Activated T-helper 1 cell treated with anti-CD3 and anti-CD28 coated beads, Interleukin-12 subunit alpha, Interleukin-12 subunit beta, Interleukin-2, Interleukin-4 antibody, amounts not matched to agents 30 ng/mL and 10 ng/mL and 1 ng/mL, durations not matched to agents 14 hours and 24 hours and 36 hours (primary cell): ENCODE measurements around the gene MC5R. TPM values are rescaled to one million over a fixed set of nuclear protein-coding genes. Genes with fewer than 3 reads are reported as not detected.
A peak's percentile ranks its signal among the peaks of the same experiment; 100 is the strongest.
"Not testable (repeated sequence)": the region's sequence is repeated elsewhere in the genome, so short reads cannot be mapped to it uniquely, and the experiment has no call there.

Experiments used
- DNase-seq: peaks from one replicate; pipeline ENCODE4 v3.0.0; 2021; ENCODE audit warnings: low spot score
- H3K27ac Mint-ChIP-seq: one replicate; pipeline ENCODE4 v1.8.0; 2021; ENCODE audit warnings: mild to moderate bottlenecking, mixed read lengths
- H3K27me3 Mint-ChIP-seq: one replicate; pipeline ENCODE4 v1.8.0; 2022; ENCODE audit warnings: mild to moderate bottlenecking, moderate library complexity, mixed read lengths; ENCODE audit not compliant: insufficient read depth
- H3K36me3 Mint-ChIP-seq: one replicate; pipeline ENCODE4 v1.8.0; 2021; ENCODE audit warnings: low read depth, mixed read lengths
- H3K4me1 Mint-ChIP-seq: one replicate; pipeline ENCODE4 v1.8.0; 2021; ENCODE audit warnings: low read depth, mixed read lengths
- H3K4me3 Mint-ChIP-seq: one replicate; pipeline ENCODE4 v1.8.0; 2021; ENCODE audit warnings: mild to moderate bottlenecking, moderate library complexity, mixed read lengths
- H3K9me3 Mint-ChIP-seq: one replicate; pipeline ENCODE4 v1.8.0; 2021; ENCODE audit warnings: mixed read lengths
- intact Hi-C: fragments of 100-400 bp; cut with micrococcal nuclease; formaldehyde crosslinking; loops from one replicate; pipeline ENCODE4 v1.15.1; 2024
- total RNA-seq: library from RNA; stranded (reverse); gene quantifications from 2 replicates; pipeline ENCODE4 v1.2.3, GENCODE V29; 2022

Gene MC5R
- total RNA-seq, 1 donor from 2014 or later, result not detected

- Mint-ChIP-seq H3K4me1 (no peaks in the 10 kb centered on the region), H3K27ac (no peak overlapping the region), H3K27me3 (peaks cover 17% of the 10 kb centered on the region), H3K36me3 (no peaks in the 10 kb centered on the region), H3K4me3 (no peak overlapping the region), H3K9me3 (no peaks in the 10 kb centered on the region)
- no peak for DNase-seq
- intact Hi-C loops, result loop anchor here (5.0 kb wide), 1 partner anchor 252 kb away; no protein-coding TSS in a partner anchor
These were observed 14.3 kb upstream of the MC5R start for GRCh38 chr18:13809531-13810255.

DNA sequence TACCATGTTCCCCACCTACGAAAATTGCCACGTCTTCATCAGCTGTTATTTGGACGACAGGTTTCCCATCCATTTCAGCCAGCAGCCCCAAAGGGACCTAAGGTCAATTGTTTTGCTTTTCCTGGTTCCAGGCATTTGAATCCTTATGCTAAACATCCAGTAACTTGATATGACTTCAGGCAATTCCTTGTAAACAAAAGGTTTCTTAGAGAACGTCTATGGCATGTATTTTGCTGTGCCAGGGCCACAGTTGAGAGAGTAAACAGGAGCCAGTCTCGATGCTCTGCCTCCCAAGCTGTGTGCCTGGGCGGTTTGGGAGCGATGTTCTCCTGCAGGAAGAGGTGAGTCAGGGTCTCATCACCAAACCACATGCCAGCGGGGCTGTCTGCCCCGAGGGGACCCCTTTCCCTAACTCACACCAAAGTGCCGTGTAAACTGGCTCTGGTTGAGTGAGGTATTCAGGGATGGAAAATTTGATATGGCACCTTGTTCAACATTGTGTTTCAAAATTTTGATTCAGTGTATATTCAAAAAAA, 12.9 kb upstream of the MC5R start:
- Mint-ChIP-seq H3K9me3 (no peaks in the 10 kb centered on the region), H3K4me1 (no peaks in the 10 kb centered on the region), H3K27me3 (peaks cover 8% of the 10 kb centered on the region), H3K36me3 (no peaks in the 10 kb centered on the region), H3K27ac (no peak overlapping the region), H3K4me3 (no peak overlapping the region)
- intact Hi-C loops, result loop anchor here (5.0 kb wide), 1 partner anchor 254 kb away; no protein-coding TSS in a partner anchor
- no peak for DNase-seq

DNA sequence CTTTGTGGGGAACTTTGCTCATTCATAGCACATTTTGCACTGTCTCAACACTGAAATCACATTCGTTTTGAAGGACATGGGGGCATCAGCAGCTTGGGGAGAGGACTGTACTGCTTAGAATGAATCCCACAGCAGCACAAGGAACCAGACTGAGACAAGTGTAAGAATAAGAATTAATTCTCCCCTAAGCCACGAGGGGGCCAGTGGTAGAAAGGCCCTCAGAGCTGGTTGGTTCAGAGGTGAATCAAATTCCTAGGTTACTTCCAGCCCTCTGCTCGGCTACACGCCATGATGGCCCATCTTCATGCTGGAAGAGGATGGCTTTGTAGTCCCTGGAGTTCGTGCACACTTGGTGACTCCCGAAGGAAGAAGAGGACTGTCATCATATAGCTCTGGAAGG, 12.0 kb upstream of the MC5R start:
- Mint-ChIP-seq H3K9me3 (no peaks in the 10 kb centered on the region), H3K4me3 (no peak overlapping the region), H3K36me3 (no peaks in the 10 kb centered on the region), H3K4me1 (no peaks in the 10 kb centered on the region), H3K27ac (no peak overlapping the region), H3K27me3 (peaks cover 7% of the 10 kb centered on the region)
- no peak for DNase-seq
- intact Hi-C loops, result loop anchor here (5.0 kb wide), 1 partner anchor 255 kb away; no protein-coding TSS in a partner anchor

GRCh38 chr18:13813271-13813849, 10.6 kb upstream of the MC5R start:
- Mint-ChIP-seq H3K9me3 (no peaks in the 10 kb centered on the region), H3K27ac (no peak overlapping the region), H3K4me3 (no peak overlapping the region), H3K4me1 (no peaks in the 10 kb centered on the region), H3K36me3 (no peaks in the 10 kb centered on the region), H3K27me3 (peaks cover 4% of the 10 kb centered on the region)
- peak; percentile 29 for DNase-seq
- intact Hi-C loops, result loop anchor here (1.0 to 5.0 kb wide), 2 partner anchors 256 to 273 kb away; no protein-coding TSS in a partner anchor

DNA sequence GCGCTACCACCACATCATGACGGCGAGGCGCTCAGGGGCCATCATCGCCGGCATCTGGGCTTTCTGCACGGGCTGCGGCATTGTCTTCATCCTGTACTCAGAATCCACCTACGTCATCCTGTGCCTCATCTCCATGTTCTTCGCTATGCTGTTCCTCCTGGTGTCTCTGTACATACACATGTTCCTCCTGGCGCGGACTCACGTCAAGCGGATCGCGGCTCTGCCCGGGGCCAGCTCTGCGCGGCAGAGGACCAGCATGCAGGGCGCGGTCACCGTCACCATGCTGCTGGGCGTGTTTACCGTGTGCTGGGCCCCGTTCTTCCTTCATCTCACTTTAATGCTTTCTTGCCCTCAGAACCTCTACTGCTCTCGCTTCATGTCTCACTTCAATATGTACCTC, 2.3 kb downstream of the MC5R start:
- no peak for DNase-seq
- H3K9me3 Mint-ChIP-seq, result no peaks in the 10 kb centered on the region
- intact Hi-C loops, result loop anchor here (10.0 kb wide), 1 partner anchor 569 kb away; no protein-coding TSS in a partner anchor
- no peak overlapping the region for H3K27ac Mint-ChIP-seq
- H3K4me1 Mint-ChIP-seq, result no peaks in the 10 kb centered on the region
- H3K4me3 Mint-ChIP-seq, result no peak overlapping the region
- peaks cover 28% of the 10 kb centered on the region for H3K27me3 Mint-ChIP-seq
- no peaks in the 10 kb centered on the region for H3K36me3 Mint-ChIP-seq

DNA sequence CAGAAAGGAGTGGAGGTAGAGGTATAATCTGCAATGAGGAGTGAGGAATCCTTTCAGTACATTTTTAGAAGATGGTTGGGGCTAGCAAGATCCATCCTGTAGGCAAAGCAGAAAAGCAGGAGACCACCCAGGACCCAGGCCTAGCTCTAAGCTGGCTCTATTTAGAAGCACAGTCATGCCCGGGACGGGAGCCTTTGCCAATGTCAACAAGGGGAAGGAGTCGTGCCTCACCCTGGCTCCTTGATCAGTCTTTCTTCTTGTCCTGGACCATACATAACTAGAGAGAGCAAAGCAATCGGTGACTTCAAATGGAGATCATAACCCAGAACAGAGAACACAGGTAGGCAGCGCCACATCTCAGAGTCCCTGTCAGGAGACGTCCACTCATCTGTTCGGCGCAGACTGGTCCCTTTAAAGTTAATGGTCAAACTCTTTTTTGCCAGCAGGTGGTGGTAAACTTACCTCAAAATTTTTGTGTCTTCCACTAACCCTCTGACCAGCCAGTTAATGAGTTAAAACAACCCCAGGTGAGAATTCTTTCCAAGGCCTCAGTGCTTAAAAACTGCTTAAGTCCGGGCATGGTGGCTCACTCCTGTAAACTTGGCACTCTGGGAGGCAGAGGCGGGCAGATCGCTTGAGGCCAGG, 8.0 kb downstream of the MC5R start:
- no peaks in the 10 kb centered on the region for H3K4me1 Mint-ChIP-seq
- peaks cover 4% of the 10 kb centered on the region for H3K9me3 Mint-ChIP-seq
- peaks cover 9% of the 10 kb centered on the region for H3K27me3 Mint-ChIP-seq
- no peak for DNase-seq
- no peak overlapping the region for H3K4me3 Mint-ChIP-seq
- no peaks in the 10 kb centered on the region for H3K36me3 Mint-ChIP-seq
- intact Hi-C loops, result no loop called here
- no peak overlapping the region for H3K27ac Mint-ChIP-seq

GRCh38 chr18:13834496-13835015, 10.6 kb downstream of the MC5R start:
- Mint-ChIP-seq H3K27me3 (peaks cover 10% of the 10 kb centered on the region), H3K36me3 (no peaks in the 10 kb centered on the region), H3K27ac (no peak overlapping the region), H3K4me1 (no peaks in the 10 kb centered on the region), H3K9me3 (peaks cover 4% of the 10 kb centered on the region), H3K4me3 (no peak overlapping the region)
- intact Hi-C loops, result no loop called here
- DNase-seq, result no peak

- intact Hi-C loops, result no loop called here
- Mint-ChIP-seq H3K36me3 (no peaks in the 10 kb centered on the region), H3K4me1 (no peaks in the 10 kb centered on the region), H3K4me3 (no peak overlapping the region), H3K9me3 (peaks cover 4% of the 10 kb centered on the region), H3K27me3 (peaks cover 14% of the 10 kb centered on the region), H3K27ac (no peak overlapping the region)
- no peak for DNase-seq
These were observed 11.3 kb downstream of the MC5R start for GRCh38 chr18:13835202-13835601.

DNA sequence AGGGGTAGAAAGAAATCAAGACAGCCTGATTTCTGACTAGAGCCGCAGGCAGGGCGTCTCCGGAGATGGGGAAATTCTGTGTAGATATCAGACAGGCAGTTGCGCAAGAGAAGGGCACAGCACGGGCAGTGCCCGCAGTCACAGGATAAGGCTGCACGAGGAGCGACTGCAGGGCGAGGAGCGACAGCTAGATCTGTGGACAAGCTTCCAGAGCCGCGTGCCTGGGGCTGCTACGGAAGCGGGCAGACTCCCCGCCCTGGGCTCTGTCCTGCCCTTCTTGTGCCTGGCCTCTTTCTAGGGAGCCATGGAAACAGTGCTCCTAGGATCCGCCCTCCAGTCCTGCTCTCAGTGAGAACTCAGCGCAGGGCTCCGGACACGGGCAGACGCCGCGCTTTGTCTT, 12.6 kb downstream of the MC5R start:
- Mint-ChIP-seq H3K27ac (no peak overlapping the region), H3K36me3 (no peaks in the 10 kb centered on the region), H3K9me3 (peaks cover 4% of the 10 kb centered on the region), H3K27me3 (peaks cover 14% of the 10 kb centered on the region), H3K4me3 (no peak overlapping the region), H3K4me1 (no peaks in the 10 kb centered on the region)
- no peak for DNase-seq
- intact Hi-C loops, result no loop called here

GRCh38 chr18:13849791-13850190, 25.8 kb downstream of the MC5R start:
- no peak for DNase-seq
- no peak overlapping the region for H3K4me3 Mint-ChIP-seq
- peaks cover 5% of the 10 kb centered on the region for H3K9me3 Mint-ChIP-seq
- no peak overlapping the region for H3K27ac Mint-ChIP-seq
- H3K4me1 Mint-ChIP-seq, result no peaks in the 10 kb centered on the region
- peaks cover 3% of the 10 kb centered on the region for H3K27me3 Mint-ChIP-seq
- intact Hi-C loops, result no loop called here
- no peaks in the 10 kb centered on the region for H3K36me3 Mint-ChIP-seq

GRCh38 chr18:13862898-13863297, 38.9 kb downstream of the MC5R start:
- intact Hi-C loops, H3K4me3 Mint-ChIP-seq, H3K9me3 Mint-ChIP-seq, H3K4me1 Mint-ChIP-seq, DNase-seq, H3K36me3 Mint-ChIP-seq, H3K27ac Mint-ChIP-seq: not testable (repeated sequence)
- H3K27me3 Mint-ChIP-seq, result peaks cover 17% of the 10 kb centered on the region

DNA sequence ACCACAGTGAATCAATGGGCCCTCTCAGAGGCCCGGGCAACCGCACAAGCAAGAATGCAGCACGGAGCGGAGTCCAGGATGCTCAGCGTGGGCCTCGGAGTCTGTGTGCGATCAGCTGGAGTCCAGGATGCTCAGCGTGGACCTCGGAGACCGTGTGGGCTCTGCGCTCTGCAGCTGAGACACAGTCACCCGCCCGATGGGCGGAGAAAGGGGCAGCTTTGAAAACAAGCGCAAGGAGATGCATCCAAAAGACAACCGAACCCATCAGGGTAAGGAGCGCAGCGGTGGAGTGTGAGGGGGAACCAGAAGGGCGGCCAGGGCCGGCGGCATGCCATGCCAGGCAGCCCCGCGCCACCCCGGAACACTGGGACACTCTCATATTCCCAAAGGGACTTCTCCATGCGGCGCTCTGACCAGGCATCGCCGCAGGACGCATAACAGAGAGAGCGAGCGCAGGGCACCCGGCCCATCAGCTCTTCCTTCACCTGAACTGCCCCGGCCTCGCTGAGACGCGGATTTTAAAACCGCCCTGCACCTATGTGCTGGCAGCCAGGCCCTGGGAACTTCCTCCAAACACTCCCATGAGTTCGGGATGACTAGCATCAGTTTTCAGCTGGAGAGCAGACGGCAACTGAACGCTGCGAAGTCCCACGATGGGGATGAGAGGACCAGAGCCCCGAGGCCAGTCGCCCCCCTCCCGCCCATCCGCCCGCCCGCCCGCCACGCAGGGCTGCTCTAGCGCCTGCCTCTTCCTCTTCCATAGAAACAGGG, 44.7 kb downstream of the MC5R start:
- Mint-ChIP-seq H3K9me3 (no peaks in the 10 kb centered on the region), H3K27ac (no peak overlapping the region), H3K36me3 (no peaks in the 10 kb centered on the region), H3K4me1 (no peaks in the 10 kb centered on the region), H3K4me3 (no peak overlapping the region), H3K27me3 (peaks cover 31% of the 10 kb centered on the region)
- intact Hi-C loops, result no loop called here
- DNase-seq, result no peak
